Esophagus muscularis mucosa (tissue), 3 donors: ENCODE results near the gene HABP2.

ENCODE experiments used
- POLR2A ChIP-seq: fragments of 450-650 bp; IDR thresholded peaks from one replicate; pipeline ENCODE4 v1.6.1; 2017; ENCODE audit warnings: antibody characterized with exemption, moderate library complexity, mild to moderate bottlenecking, low read depth
- POLR2AphosphoS5 ChIP-seq, 2 donors: sonication (generic); formaldehyde crosslinking; IDR thresholded peaks; one replicate each; pipeline ENCODE4 v1.6.1; 2017; ENCODE audit warnings: antibody characterized with exemption in 2 of 2
- TF ChIP-seq, protein P1 (sequence below), 3 experiments: fragments of 200-600 bp in 2 of 3; fragments of 450-650 bp in 1 of 3; sonication (generic) in 2 of 3; IDR thresholded peaks; one replicate each; pipeline ENCODE4 v1.5.1; 2017 to 2019; ENCODE audit warnings: antibody characterized with exemption in 3 of 3, mild to moderate bottlenecking in 2 of 3, moderate library complexity in 1 of 3

DNA sequence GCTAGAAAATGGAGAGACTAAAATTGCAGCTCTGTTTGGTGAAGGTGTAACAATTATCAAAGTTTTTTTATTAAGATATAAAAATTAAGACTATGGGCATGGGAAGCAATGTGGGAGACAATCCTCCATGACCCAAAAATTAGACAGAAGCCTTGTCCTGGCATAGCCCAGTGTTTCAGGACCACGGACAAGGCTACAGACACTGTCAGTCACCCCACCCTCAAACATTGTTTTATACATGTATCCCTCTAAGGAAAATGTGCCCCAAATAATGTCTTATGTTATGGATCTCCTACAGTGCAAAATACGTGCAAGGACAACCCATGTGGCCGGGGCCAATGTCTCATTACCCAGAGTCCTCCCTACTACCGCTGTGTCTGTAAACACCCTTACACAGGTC lies 24.0 kb downstream of the HABP2 start:
- TF ChIP-seq POLR2A (no peak), POLR2AphosphoS5 (IDR thresholded peaks at IDR 0.05) (no peak)
- TF ChIP-seq, protein P1, sequence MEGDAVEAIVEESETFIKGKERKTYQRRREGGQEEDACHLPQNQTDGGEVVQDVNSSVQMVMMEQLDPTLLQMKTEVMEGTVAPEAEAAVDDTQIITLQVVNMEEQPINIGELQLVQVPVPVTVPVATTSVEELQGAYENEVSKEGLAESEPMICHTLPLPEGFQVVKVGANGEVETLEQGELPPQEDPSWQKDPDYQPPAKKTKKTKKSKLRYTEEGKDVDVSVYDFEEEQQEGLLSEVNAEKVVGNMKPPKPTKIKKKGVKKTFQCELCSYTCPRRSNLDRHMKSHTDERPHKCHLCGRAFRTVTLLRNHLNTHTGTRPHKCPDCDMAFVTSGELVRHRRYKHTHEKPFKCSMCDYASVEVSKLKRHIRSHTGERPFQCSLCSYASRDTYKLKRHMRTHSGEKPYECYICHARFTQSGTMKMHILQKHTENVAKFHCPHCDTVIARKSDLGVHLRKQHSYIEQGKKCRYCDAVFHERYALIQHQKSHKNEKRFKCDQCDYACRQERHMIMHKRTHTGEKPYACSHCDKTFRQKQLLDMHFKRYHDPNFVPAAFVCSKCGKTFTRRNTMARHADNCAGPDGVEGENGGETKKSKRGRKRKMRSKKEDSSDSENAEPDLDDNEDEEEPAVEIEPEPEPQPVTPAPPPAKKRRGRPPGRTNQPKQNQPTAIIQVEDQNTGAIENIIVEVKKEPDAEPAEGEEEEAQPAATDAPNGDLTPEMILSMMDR (IDR thresholded peaks at IDR 0.05), result no peak
